ENCODE results near the gene ITPRID1.
A peak's percentile ranks its signal among the peaks of the same experiment; 100 is the strongest.

Gene ITPRID1

GRCh38 chr7:31683445-31684225 is 169.7 kb downstream of the ITPRID1 start:
- Histone ChIP-seq H3K9ac (ENCODE audit: low read depth, low read length) (no peak overlapping the region), H3K27me3 (ENCODE audit: insufficient read depth, low read length) (peaks cover 4% of the 10 kb centered on the region; the same call in 1 of the 2 replicates), H3K36me3 (ENCODE audit: insufficient read depth, low read depth, low read length) (no peaks in the 10 kb centered on the region), H3K4me3 (ENCODE audit: low read length) (no peak overlapping the region), H3K9me3 (ENCODE audit: insufficient read depth, low read depth, low read length) (no peaks in the 10 kb centered on the region), H3K4me1 (ENCODE audit: insufficient read depth, low read length) (peaks cover 16% of the 10 kb centered on the region; the same call in 1 of the 2 replicates), H3K27ac (ENCODE audit: low read length) (no peak overlapping the region)

- peaks cover 4% of the 10 kb centered on the region; the same call in 1 of the 2 replicates for H3K27me3 ChIP-seq (ENCODE audit: insufficient read depth, low read length)
- H3K4me1 ChIP-seq (ENCODE audit: insufficient read depth, low read length) = peaks cover 38% of the 10 kb centered on the region
- H3K9ac ChIP-seq (ENCODE audit: low read depth, low read length) = peak within 1 kb of the TSS; percentile 11; the same call in 1 of the 2 replicates
- H3K27ac ChIP-seq (ENCODE audit: low read length) = no peak within 1 kb of the TSS
- peak within 1 kb of the TSS; percentile 28; the same call in 1 of the 2 replicates for H3K4me3 ChIP-seq (ENCODE audit: low read length)
- H3K9me3 ChIP-seq (ENCODE audit: insufficient read depth, low read depth, low read length) = no peaks in the 10 kb centered on the region
- no peaks in the 10 kb centered on the region for H3K36me3 ChIP-seq (ENCODE audit: insufficient read depth, low read depth, low read length)
These were observed 173.3 kb downstream of the ITPRID1 start, which contains the start of gene PPP1R17 for GRCh38 chr7:31687024-31687748. TSS of gene PPP1R17 (plus strand) at chr7:31687215. CDS start at chr7:31692442, 5,227 bp downstream.

- Histone ChIP-seq H3K4me3 (ENCODE audit: low read length) (peak overlapping the region; percentile 28; the same call in 1 of the 2 replicates), H3K27me3 (ENCODE audit: insufficient read depth, low read length) (peaks cover 4% of the 10 kb centered on the region; the same call in 1 of the 2 replicates), H3K36me3 (ENCODE audit: insufficient read depth, low read depth, low read length) (no peaks in the 10 kb centered on the region), H3K27ac (ENCODE audit: low read length) (no peak overlapping the region), H3K9me3 (ENCODE audit: insufficient read depth, low read depth, low read length) (no peaks in the 10 kb centered on the region), H3K4me1 (ENCODE audit: insufficient read depth, low read length) (peaks cover 38% of the 10 kb centered on the region), H3K9ac (ENCODE audit: low read depth, low read length) (peak overlapping the region; percentile 12; the same call in 1 of the 2 replicates)
These were observed 174.5 kb downstream of the ITPRID1 start for GRCh38 chr7:31688372-31688771.

- Histone ChIP-seq H3K27me3 (ENCODE audit: insufficient read depth, low read length) (peaks cover 4% of the 10 kb centered on the region; the same call in 1 of the 2 replicates), H3K9ac (ENCODE audit: low read depth, low read length) (peak overlapping the region; percentile 12; the same call in 1 of the 2 replicates), H3K4me3 (ENCODE audit: low read length) (no peak overlapping the region; the same call in 1 of the 2 replicates), H3K27ac (ENCODE audit: low read length) (no peak overlapping the region), H3K9me3 (ENCODE audit: insufficient read depth, low read depth, low read length) (no peaks in the 10 kb centered on the region), H3K4me1 (ENCODE audit: insufficient read depth, low read length) (peaks cover 38% of the 10 kb centered on the region), H3K36me3 (ENCODE audit: insufficient read depth, low read depth, low read length) (no peaks in the 10 kb centered on the region)
These were observed 175.1 kb downstream of the ITPRID1 start for GRCh38 chr7:31688996-31689395.

GRCh38 chr7:31690935-31691334 is 177.0 kb downstream of the ITPRID1 start:
- Histone ChIP-seq H3K36me3 (ENCODE audit: insufficient read depth, low read depth, low read length) (no peaks in the 10 kb centered on the region), H3K27me3 (ENCODE audit: insufficient read depth, low read length) (peaks cover 4% of the 10 kb centered on the region; the same call in 1 of the 2 replicates), H3K9ac (ENCODE audit: low read depth, low read length) (no peak overlapping the region), H3K9me3 (ENCODE audit: insufficient read depth, low read depth, low read length) (no peaks in the 10 kb centered on the region), H3K4me3 (ENCODE audit: low read length) (no peak overlapping the region), H3K27ac (ENCODE audit: low read length) (no peak overlapping the region), H3K4me1 (ENCODE audit: insufficient read depth, low read length) (peaks cover 38% of the 10 kb centered on the region)

GRCh38 chr7:31692451-31692850 is 178.6 kb downstream of the ITPRID1 start:
- peaks cover 3% of the 10 kb centered on the region; the same call in 1 of the 2 replicates for H3K27me3 ChIP-seq (ENCODE audit: insufficient read depth, low read length)
- H3K4me1 ChIP-seq (ENCODE audit: insufficient read depth, low read length) = peaks cover 34% of the 10 kb centered on the region
- H3K36me3 ChIP-seq (ENCODE audit: insufficient read depth, low read depth, low read length) = no peaks in the 10 kb centered on the region
- no peaks in the 10 kb centered on the region for H3K9me3 ChIP-seq (ENCODE audit: insufficient read depth, low read depth, low read length)
- H3K4me3 ChIP-seq (ENCODE audit: low read length) = no peak overlapping the region
- no peak overlapping the region for H3K9ac ChIP-seq (ENCODE audit: low read depth, low read length)
- H3K27ac ChIP-seq (ENCODE audit: low read length) = no peak overlapping the region

- H3K36me3 ChIP-seq (ENCODE audit: insufficient read depth, low read depth, low read length) = no peaks in the 10 kb centered on the region
- no peaks in the 10 kb centered on the region for H3K9me3 ChIP-seq (ENCODE audit: insufficient read depth, low read depth, low read length)
- no peak overlapping the region for H3K9ac ChIP-seq (ENCODE audit: low read depth, low read length)
- no peak overlapping the region for H3K27ac ChIP-seq (ENCODE audit: low read length)
- H3K27me3 ChIP-seq (ENCODE audit: insufficient read depth, low read length) = no peaks in the 10 kb centered on the region
- H3K4me3 ChIP-seq (ENCODE audit: low read length) = no peak overlapping the region
- H3K4me1 ChIP-seq (ENCODE audit: insufficient read depth, low read length) = peaks cover 30% of the 10 kb centered on the region
These were observed 179.0 kb downstream of the ITPRID1 start for GRCh38 chr7:31692871-31693270.

GRCh38 chr7:31695859-31696614 is 182.1 kb downstream of the ITPRID1 start:
- Histone ChIP-seq H3K27ac (ENCODE audit: low read length) (no peak overlapping the region), H3K27me3 (ENCODE audit: insufficient read depth, low read length) (no peaks in the 10 kb centered on the region), H3K9ac (ENCODE audit: low read depth, low read length) (no peak overlapping the region)

GRCh38 chr7:31699050-31699449 is 185.2 kb downstream of the ITPRID1 start:
- Histone ChIP-seq H3K9ac (ENCODE audit: low read depth, low read length) (no peak overlapping the region), H3K4me1 (ENCODE audit: insufficient read depth, low read length) (no peaks in the 10 kb centered on the region), H3K9me3 (ENCODE audit: insufficient read depth, low read depth, low read length) (no peaks in the 10 kb centered on the region), H3K27ac (ENCODE audit: low read length) (no peak overlapping the region), H3K36me3 (ENCODE audit: insufficient read depth, low read depth, low read length) (no peaks in the 10 kb centered on the region), H3K27me3 (ENCODE audit: insufficient read depth, low read length) (no peaks in the 10 kb centered on the region), H3K4me3 (ENCODE audit: low read length) (no peak overlapping the region)

More at GRCh38 chr7:31695859-31696614, 182.1 kb downstream of the ITPRID1 start:
- 0 out of 2 replicates have a peak, but pooled peaks cover under 1% of the 10 kb centered on the region for H3K4me1 ChIP-seq (ENCODE audit: insufficient read depth, low read length)
- H3K9me3 ChIP-seq (ENCODE audit: insufficient read depth, low read depth, low read length) = no peaks in the 10 kb centered on the region
- H3K4me3 ChIP-seq (ENCODE audit: low read length) = no peak overlapping the region
- H3K36me3 ChIP-seq (ENCODE audit: insufficient read depth, low read depth, low read length) = no peaks in the 10 kb centered on the region

GRCh38 chr7:31702354-31702753 is 188.5 kb downstream of the ITPRID1 start:
- Histone ChIP-seq H3K27ac (ENCODE audit: low read length) (no peak overlapping the region), H3K9me3 (ENCODE audit: insufficient read depth, low read depth, low read length) (no peaks in the 10 kb centered on the region), H3K27me3 (ENCODE audit: insufficient read depth, low read length) (no peaks in the 10 kb centered on the region), H3K36me3 (ENCODE audit: insufficient read depth, low read depth, low read length) (no peaks in the 10 kb centered on the region), H3K4me1 (ENCODE audit: insufficient read depth, low read length) (no peaks in the 10 kb centered on the region), H3K9ac (ENCODE audit: low read depth, low read length) (no peak overlapping the region), H3K4me3 (ENCODE audit: low read length) (no peak overlapping the region)

- Histone ChIP-seq H3K4me3 (ENCODE audit: low read length) (no peak overlapping the region), H3K27ac (ENCODE audit: low read length) (no peak overlapping the region), H3K4me1 (ENCODE audit: insufficient read depth, low read length) (peaks cover 10% of the 10 kb centered on the region; the same call in 1 of the 2 replicates), H3K36me3 (ENCODE audit: insufficient read depth, low read depth, low read length) (no peaks in the 10 kb centered on the region), H3K9ac (ENCODE audit: low read depth, low read length) (no peak overlapping the region), H3K9me3 (ENCODE audit: insufficient read depth, low read depth, low read length) (no peaks in the 10 kb centered on the region), H3K27me3 (ENCODE audit: insufficient read depth, low read length) (peaks cover 21% of the 10 kb centered on the region)
These were observed 191.5 kb downstream of the ITPRID1 start for GRCh38 chr7:31705377-31705776.

Data from iPS-20b (cell line).